H9 (cell line): ENCODE data around the gene DPEP3. TPM values are rescaled to one million over a fixed set of nuclear protein-coding genes. Genes with fewer than 3 reads are reported as not detected.

Experiments used
- DNase-seq: peaks from one replicate; pipeline ENCODE4 v3.0.0-alpha.2; 2017
- H2AFZ ChIP-seq: one replicate; pipeline ENCODE4 v1.6.1; 2013; ENCODE audit warnings: mild to moderate bottlenecking, low read length, control low read depth, moderate library complexity
- H2AK5ac ChIP-seq: 2 replicates; pipeline ENCODE4 v1.6.1; 2013; ENCODE audit warnings: low read length, control low read depth, mixed read lengths; ENCODE audit not compliant: insufficient read length
- H2BK120ac ChIP-seq: one replicate; pipeline ENCODE4 v1.6.1; 2013; ENCODE audit warnings: low read depth, mild to moderate bottlenecking, low read length, control low read depth, inconsistent platforms; ENCODE audit not compliant: poor library complexity, severe bottlenecking
- H2BK12ac ChIP-seq: 2 replicates; pipeline ENCODE4 v1.6.1; 2013; ENCODE audit warnings: low read length, control low read depth, mixed read lengths, low read depth; ENCODE audit not compliant: insufficient read length
- H2BK15ac ChIP-seq: 2 replicates; pipeline ENCODE4 v1.6.1; 2013; ENCODE audit warnings: low read depth, low read length, control low read depth
- H2BK20ac ChIP-seq: one replicate; pipeline ENCODE4 v1.6.1; 2013; ENCODE audit warnings: low read depth, mild to moderate bottlenecking, low read length, control low read depth, inconsistent platforms; ENCODE audit not compliant: poor library complexity, severe bottlenecking
- H2BK5ac ChIP-seq: 2 replicates; pipeline ENCODE4 v1.6.1; 2013; ENCODE audit warnings: low read length, control low read depth, mixed read lengths; ENCODE audit not compliant: insufficient read length
- H3K14ac ChIP-seq: 2 replicates; pipeline ENCODE4 v1.6.1; 2013; ENCODE audit warnings: low read length, control low read depth; ENCODE audit not compliant: insufficient read depth
- H3K18ac ChIP-seq: 2 replicates; pipeline ENCODE4 v1.6.1; 2013; ENCODE audit warnings: low read depth, mild to moderate bottlenecking, mixed read lengths, low read length, control low read depth; ENCODE audit not compliant: insufficient read length
- H3K23ac ChIP-seq: 2 replicates; pipeline ENCODE4 v1.6.1; 2013; ENCODE audit warnings: low read length, control low read depth, mixed read lengths, low read depth; ENCODE audit not compliant: insufficient read length
- H3K23me2 ChIP-seq: 2 replicates; pipeline ENCODE4 v1.6.1; 2013; ENCODE audit warnings: low read depth, mild to moderate bottlenecking, mixed read lengths, low read length, control low read depth; ENCODE audit not compliant: insufficient read length, poor library complexity, severe bottlenecking
- H3K27ac ChIP-seq: 2 replicates; pipeline ENCODE4 v1.5.1; 2013; ENCODE audit warnings: low read length, control low read depth, mixed read lengths, low read depth; ENCODE audit not compliant: insufficient read length
- H3K27me3 ChIP-seq: 2 replicates; pipeline ENCODE4 v1.6.1; 2013; ENCODE audit warnings: low read length, control low read depth, inconsistent platforms; ENCODE audit not compliant: insufficient read depth
- H3K4ac ChIP-seq: 2 replicates; pipeline ENCODE4 v1.6.1; 2013; ENCODE audit warnings: low read depth, mild to moderate bottlenecking, control low read depth, inconsistent platforms, low read length, moderate library complexity
- H3K4me1 ChIP-seq: 2 replicates; pipeline ENCODE4 v1.6.1; 2013; ENCODE audit warnings: low read length, control low read depth, inconsistent platforms; ENCODE audit not compliant: insufficient read depth
- H3K4me2 ChIP-seq: 2 replicates; pipeline ENCODE4 v1.6.1; 2013; ENCODE audit warnings: low read length, control low read depth, mixed read lengths; ENCODE audit not compliant: insufficient read length, insufficient read depth
- H3K56ac ChIP-seq: 2 replicates; pipeline ENCODE4 v1.6.1; 2013; ENCODE audit warnings: low read depth, mild to moderate bottlenecking, mixed read lengths, low read length, control low read depth; ENCODE audit not compliant: insufficient read length
- H3K79me1 ChIP-seq: 2 replicates; pipeline ENCODE4 v1.6.1; 2013; ENCODE audit warnings: low read depth, mild to moderate bottlenecking, moderate library complexity, low read length, control low read depth, inconsistent platforms; ENCODE audit not compliant: insufficient read depth, poor library complexity, severe bottlenecking
- H3K79me2 ChIP-seq: 2 replicates; pipeline ENCODE4 v1.6.1; 2013; ENCODE audit warnings: low read length, control low read depth, inconsistent platforms; ENCODE audit not compliant: insufficient read depth
- H3K9ac ChIP-seq: 2 replicates; pipeline ENCODE4 v1.6.1; 2013; ENCODE audit warnings: low read length, control low read depth, mixed read lengths; ENCODE audit not compliant: insufficient read length; ENCODE audit errors: extremely low read depth
- H3K9me3 ChIP-seq: one replicate; pipeline ENCODE4 v1.6.1; 2013; ENCODE audit warnings: low read depth, low read length, inconsistent platforms; ENCODE audit not compliant: control insufficient read depth
- H3T11ph ChIP-seq: one replicate; pipeline ENCODE4 v1.6.1; 2013; ENCODE audit warnings: mild to moderate bottlenecking, low read length, control low read depth, inconsistent platforms
- H4K20me1 ChIP-seq: one replicate; pipeline ENCODE4 v1.6.1; 2013; ENCODE audit not compliant: control insufficient read depth, insufficient read length, insufficient read depth
- H4K5ac ChIP-seq: 2 replicates; pipeline ENCODE4 v1.6.1; 2013; ENCODE audit warnings: low read depth, mild to moderate bottlenecking, mixed read lengths, low read length, control low read depth; ENCODE audit not compliant: insufficient read length
- H4K8ac ChIP-seq: replicated peaks from 2 replicates; pipeline ENCODE4 v1.6.1; 2013; ENCODE audit warnings: low read length, control low read depth, mixed read lengths, low read depth; ENCODE audit not compliant: insufficient read length
- H4K91ac ChIP-seq: 2 replicates; pipeline ENCODE4 v1.6.1; 2013; ENCODE audit warnings: low read depth, mild to moderate bottlenecking, moderate library complexity, mixed read lengths, low read length, control low read depth; ENCODE audit not compliant: insufficient read length
- H3K27ac Mint-ChIP-seq, 3 experiments: 2 replicates in 2 of 3; 3 replicates in 1 of 3; pipeline ENCODE4 v1.8.0; 2020 to 2021; ENCODE audit warnings: mixed read lengths in 3 of 3, mild to moderate bottlenecking in 1 of 3, moderate library complexity in 1 of 3
- H3K27me3 Mint-ChIP-seq: 2 replicates; pipeline ENCODE4 v1.8.0; 2021; ENCODE audit warnings: low read depth, mild to moderate bottlenecking, moderate library complexity, mixed read lengths
- H3K36me3 Mint-ChIP-seq, 3 experiments: 2 replicates in 2 of 3; 3 replicates in 1 of 3; pipeline ENCODE4 v1.8.0; 2020 to 2021; ENCODE audit warnings: low read depth in 3 of 3, mixed read lengths in 3 of 3; ENCODE audit not compliant: insufficient read depth in 1 of 3
- H3K4me1 Mint-ChIP-seq, 2 experiments: 2 replicates each; pipeline ENCODE4 v1.8.0; 2020; ENCODE audit warnings: mixed read lengths in 2 of 2
- H3K4me3 Mint-ChIP-seq, 2 experiments: 2 replicates in 1 of 2; 3 replicates in 1 of 2; pipeline ENCODE4 v1.8.0; 2020 to 2021; ENCODE audit warnings: mild to moderate bottlenecking in 2 of 2, mixed read lengths in 2 of 2, moderate library complexity in 1 of 2
- H3K9me3 Mint-ChIP-seq, 2 experiments: 2 replicates in 1 of 2; 3 replicates in 1 of 2; pipeline ENCODE4 v1.8.0; 2020; ENCODE audit warnings: mild to moderate bottlenecking in 2 of 2, mixed read lengths in 2 of 2, moderate library complexity in 1 of 2
- CTCF ChIP-seq: fragments of 200-600 bp; sonication (generic); conservative IDR thresholded peaks from 3 replicates; pipeline ENCODE4 v1.8.0; 2021; ENCODE audit warnings: antibody characterized with exemption, mild to moderate bottlenecking
- WGBS: extraction: QIAGEN DNeasy Blood & Tissue Kit; methylation state at CpG from one replicate; pipeline ENCODE4 v1.1.7; 2013; ENCODE audit warnings: missing lambda C conversion rate, low lambda C conversion rate, mixed read lengths; ENCODE audit not compliant: insufficient read length; ENCODE audit errors: extremely low coverage; 5-methylcytosine and 5-hydroxymethylcytosine counted together
- total RNA-seq: library from RNA; stranded (reverse); gene quantifications from 2 replicates; pipeline ENCODE4 v1.2.1, GENCODE V29; 2021

DPEP3 gene
- total RNA-seq, 1 experiment from 2014 or later, result 0.68 TPM

GRCh38 chr16:67932462-67932840, 47.8 kb downstream of the DPEP3 start:
- Histone ChIP-seq H3K27ac (no peak overlapping the region), H4K91ac (no peak overlapping the region), H2AK5ac (no peak overlapping the region), H2BK120ac (no peak overlapping the region), H3K4ac (no peak overlapping the region), H2AFZ (no peak overlapping the region), H3K14ac (no peak overlapping the region), H3K9ac (no peak overlapping the region), H2BK12ac (no peak overlapping the region), H3K9me3 (no peaks in the 10 kb centered on the region), H2BK20ac (no peak overlapping the region), H2BK15ac (no peak overlapping the region), H3K18ac (no peak overlapping the region), H2BK5ac (no peak overlapping the region), H3K27me3 (no peaks in the 10 kb centered on the region), H3K4me1 (peaks cover 3% of the 10 kb centered on the region; the same call in 1 of the 2 replicates), H3K23ac (no peak overlapping the region), H3T11ph (no peak overlapping the region), H4K8ac (no peak overlapping the region), H3K23me2 (peaks cover 18% of the 10 kb centered on the region), H4K20me1 (no peaks in the 10 kb centered on the region), H3K79me1 (no peaks in the 10 kb centered on the region), H3K4me2 (no peak overlapping the region), H3K56ac (no peak overlapping the region), H3K79me2 (no peaks in the 10 kb centered on the region), H4K5ac (no peak overlapping the region)
- no peak overlapping the region for H3K27ac Mint-ChIP-seq
- H3K4me3 Mint-ChIP-seq, result peak overlapping the region in 1 of 2 experiments; percentile 35; a peak in 2 of 5 replicates
- peaks cover 10% of the 10 kb centered on the region for H3K27me3 Mint-ChIP-seq
- no peak for TF ChIP-seq CTCF
- peaks cover 14 to 45% (median 15%) of the 10 kb centered on the region in 3 experiments for H3K36me3 Mint-ChIP-seq
- DNase-seq, result no peak
- peaks cover 0 to 2% of the 10 kb centered on the region in 2 experiments; a peak in 2 of 5 replicates for H3K9me3 Mint-ChIP-seq
- no CpG with 5 or more reads among the region's 4 CpGs for WGBS
- H3K4me1 Mint-ChIP-seq, result peaks cover 20 to 23% of the 10 kb centered on the region in 2 experiments
